Superior temporal gyrus (tissue), 1 donor: ENCODE measurements around the gene GADL1.

ENCODE experiments used
- DNase-seq: peaks from one replicate; pipeline ENCODE4 v3.0.0-alpha.2; 2016; ENCODE audit errors: extremely low spot score

GADL1 gene

DNA sequence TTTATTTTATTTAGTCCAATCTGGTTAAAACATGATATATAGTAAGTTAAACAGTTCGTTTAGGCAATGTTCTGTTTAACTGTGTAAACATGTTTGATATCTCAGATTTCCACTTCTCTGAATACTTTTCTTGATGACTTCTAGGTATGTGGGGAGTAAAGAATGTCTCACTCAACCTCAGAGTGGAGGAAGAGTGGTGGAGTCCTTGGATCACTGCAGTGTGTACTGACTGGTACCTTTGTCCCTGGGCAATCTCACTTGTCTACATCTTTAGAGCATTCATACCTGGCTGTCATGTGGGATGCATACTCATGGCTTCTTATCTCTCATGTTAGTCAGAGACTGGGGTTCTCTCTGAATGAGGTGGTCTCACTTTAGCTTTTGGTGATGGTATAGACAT is 15.6 kb downstream of the GADL1 start:
- no peak for DNase-seq

GRCh38 chr3:30875505-30875904 is 19.0 kb downstream of the GADL1 start:
- DNase-seq, result no peak

GRCh38 chr3:30873671-30874070 is 20.8 kb downstream of the GADL1 start:
- no peak for DNase-seq

DNA sequence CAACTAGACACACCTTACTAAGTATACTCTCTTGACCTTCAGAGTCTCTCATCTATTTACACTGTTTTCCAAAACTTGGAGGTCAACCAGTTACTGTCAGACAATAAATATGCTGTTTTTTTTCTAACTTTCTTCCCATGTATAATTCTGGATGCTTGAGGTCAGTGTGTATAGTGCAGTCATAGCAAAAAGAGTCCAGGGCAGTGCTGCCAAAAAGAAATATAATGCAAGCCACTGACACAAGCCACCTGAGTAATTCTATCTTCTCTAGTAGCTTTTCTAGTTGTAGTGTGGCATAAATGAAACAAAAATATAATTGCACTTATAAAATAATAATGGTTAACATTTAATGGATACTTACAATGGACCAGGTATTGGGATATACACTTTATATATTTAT is 21.6 kb downstream of the GADL1 start:
- DNase-seq, result no peak

DNA sequence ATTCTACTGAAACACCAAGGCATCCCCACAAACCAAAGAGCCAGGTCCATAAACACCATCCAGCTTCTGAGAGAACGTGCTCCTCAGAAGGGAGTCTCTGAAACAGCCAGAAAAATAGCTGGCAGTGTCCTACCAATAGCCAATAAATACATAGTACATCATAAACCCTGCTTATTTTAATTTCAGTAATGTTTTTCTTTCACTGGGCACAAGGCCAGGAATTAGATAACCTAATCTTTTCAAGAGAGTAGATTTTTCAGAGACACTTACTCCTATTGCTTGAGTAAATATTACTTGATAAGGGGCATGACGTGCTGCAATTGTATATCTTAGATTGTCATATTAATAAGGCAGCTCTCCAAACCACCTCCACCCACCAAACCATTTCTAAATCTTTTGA is 22.7 kb downstream of the GADL1 start:
- DNase-seq, result no peak

- no peak for DNase-seq
Observed at GRCh38 chr3:30864836-30865235, 29.6 kb downstream of the GADL1 start.

- no peak for DNase-seq
Observed at GRCh38 chr3:30864132-30864531, 30.3 kb downstream of the GADL1 start.

GRCh38 chr3:30862004-30862403 is 32.5 kb downstream of the GADL1 start:
- DNase-seq, result no peak

DNA sequence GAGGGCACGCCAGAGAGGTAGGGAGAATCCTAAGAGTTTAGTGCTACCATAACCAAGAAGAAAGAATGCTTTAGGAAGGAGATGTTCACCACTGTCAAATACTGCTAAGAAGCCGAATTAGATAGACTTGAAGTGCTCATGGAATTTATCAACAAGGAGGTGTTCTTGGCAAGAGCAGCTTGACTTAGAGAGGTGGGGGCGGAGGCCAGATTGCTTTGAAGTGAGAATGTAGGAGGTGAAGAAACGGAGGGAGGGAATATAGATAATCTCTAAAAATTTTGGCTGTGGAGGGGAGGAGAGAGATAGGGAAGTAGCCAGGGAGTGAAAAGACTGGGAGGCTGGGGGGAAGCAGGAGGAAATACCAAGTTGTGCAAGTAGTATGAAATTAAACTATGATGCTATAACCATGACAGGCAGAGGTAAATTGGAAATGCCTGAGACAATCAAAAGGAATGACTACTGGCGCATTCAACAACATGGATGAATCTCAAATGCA is 35.5 kb downstream of the GADL1 start:
- DNase-seq, result peak; percentile 26

- DNase-seq, result no peak
Observed at GRCh38 chr3:30855400-30856292, 38.8 kb downstream of the GADL1 start.

- DNase-seq, result no peak
Observed at GRCh38 chr3:30852833-30853232, 41.6 kb downstream of the GADL1 start.

DNA sequence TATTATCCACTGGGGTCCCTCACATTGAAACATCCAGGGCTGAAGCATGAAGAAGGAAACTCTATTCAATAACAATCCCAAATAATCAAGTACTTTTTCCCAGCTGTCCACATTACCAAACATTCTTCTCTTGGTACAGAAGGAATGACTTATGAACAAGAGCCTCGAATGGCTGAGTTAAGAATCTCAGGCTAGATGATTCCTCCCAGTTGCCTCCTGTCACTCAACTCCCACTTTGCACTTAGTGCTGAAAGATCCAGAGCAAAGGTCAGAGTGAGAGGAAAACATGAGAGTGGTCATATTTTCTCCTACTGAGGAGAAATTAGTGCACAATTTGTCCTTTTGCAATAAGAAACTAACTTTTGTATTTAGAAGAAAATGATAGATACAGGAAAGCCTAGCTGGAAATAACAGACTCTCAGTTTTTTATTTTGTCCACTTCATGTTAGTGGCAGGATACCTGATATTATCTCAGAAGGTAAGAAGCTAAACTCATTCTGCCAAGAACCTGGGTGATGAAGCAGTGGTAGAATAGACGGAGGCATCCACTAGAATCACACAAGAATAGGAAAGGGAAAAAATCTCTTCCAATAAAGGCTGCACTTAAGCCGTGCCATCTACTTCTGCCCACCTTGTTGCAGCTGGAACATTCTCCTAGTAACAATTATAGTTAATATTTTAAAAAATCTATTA is 46.2 kb downstream of the GADL1 start:
- DNase-seq, result no peak

GRCh38 chr3:30847592-30847991 is 46.9 kb downstream of the GADL1 start:
- no peak for DNase-seq

- no peak for DNase-seq
Observed at GRCh38 chr3:30845606-30846005, 48.9 kb downstream of the GADL1 start.

- peak; percentile 19 for DNase-seq
Observed at GRCh38 chr3:30843877-30844276, 50.6 kb downstream of the GADL1 start.

GRCh38 chr3:30836141-30836540 is 58.3 kb downstream of the GADL1 start:
- no peak for DNase-seq

DNA sequence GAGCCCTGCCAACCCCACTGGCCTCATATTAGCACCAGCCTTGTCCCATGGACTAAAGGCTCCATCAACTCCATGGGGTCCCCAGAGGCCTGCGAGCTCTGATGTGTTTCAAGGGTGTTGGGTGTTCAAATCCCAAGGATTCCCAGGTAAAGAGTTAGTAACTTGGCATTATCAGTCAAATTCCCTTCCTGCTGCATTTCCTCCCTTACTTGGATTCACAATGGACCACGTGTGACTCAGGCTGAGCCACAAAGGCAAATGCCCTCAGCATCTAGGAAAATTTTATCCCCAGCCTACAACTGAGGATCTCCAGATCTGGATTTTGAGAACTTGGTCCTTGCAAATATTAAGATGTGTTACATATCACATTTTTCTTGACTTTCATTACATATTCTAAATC is 58.8 kb downstream of the GADL1 start:
- DNase-seq, result no peak

DNA sequence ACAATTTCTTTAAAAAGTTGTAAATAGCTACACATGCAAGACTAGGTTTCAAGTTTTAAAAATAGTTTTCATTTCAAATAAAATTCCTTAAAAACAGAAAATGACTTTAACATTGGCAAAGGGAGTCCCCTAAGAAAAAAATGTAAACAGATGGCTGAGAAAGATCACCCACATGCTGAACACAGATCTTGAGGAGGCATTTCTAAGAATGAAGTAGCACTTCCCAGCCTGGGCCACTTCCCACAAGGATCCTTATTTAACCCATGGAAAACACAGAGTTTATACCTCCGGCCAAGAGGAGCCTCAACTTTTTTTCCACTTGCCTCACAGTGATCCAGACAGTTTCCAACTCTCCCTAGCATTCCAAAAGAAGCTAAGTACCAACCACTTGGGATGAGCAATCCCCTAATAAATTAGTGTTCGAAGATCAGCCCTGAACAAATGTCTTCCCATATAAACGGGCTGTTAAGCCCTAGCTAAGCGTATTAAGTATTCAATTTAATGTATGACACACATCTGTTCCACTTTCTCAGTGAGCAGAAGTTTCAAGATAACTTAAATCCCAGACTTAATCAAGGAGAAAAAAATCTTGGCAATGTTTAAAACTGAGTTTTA is 61.4 kb downstream of the GADL1 start:
- no peak for DNase-seq

GRCh38 chr3:30827080-30827479 is 67.4 kb downstream of the GADL1 start:
- no peak for DNase-seq

- no peak for DNase-seq
Observed at GRCh38 chr3:30826531-30826942, 67.9 kb downstream of the GADL1 start.

DNA sequence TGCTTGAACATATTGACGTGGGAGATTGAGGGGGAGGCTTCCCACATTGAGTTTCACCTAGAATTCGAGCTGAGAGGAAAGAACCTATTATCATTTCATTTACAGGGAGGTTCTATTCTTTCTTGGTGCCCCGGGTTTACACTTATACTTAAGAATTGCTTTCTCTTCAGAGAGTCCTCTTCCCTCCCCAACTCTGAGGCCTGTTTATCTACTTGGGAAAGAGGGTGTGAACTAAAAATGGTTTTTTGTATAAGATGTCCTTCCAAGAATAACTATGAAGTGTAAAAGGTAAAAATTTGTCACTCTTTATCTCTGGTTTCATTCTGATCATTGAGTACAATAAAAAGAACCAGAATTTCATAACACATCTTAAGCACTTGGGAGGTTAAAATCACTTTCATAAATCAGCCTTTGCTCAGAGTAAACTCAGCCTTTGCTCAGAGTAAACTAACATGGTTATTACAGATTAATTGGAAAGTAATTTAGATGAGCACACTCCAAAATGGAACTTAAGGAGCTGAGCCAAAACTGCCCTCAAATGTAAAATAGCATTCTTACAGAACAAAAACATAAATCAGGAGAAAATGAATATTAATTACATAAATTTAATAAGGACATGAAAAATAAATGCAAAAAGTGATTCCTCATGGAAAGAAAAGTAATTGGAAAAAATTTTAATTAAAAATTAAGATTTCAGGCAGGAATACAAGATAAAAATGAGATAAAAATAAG is 75.2 kb downstream of the GADL1 start:
- no peak for DNase-seq

DNA sequence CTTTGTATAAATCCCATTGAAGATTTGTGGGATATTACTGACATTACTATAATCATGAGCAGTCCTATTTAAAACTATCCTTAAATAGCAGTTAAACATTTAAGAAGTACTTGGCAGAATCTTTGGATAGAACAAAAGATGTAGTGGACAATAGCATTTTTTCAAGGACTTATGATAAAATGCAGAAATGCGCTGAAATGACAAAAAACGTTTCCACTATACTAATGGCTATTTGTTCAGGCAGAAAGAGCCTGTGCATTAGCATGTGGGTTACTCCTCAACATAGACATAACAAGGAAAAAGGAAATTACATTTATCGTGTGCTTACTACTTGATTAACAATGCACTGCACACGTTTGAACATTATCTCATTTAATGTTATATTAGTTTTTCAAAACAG is 80.7 kb downstream of the GADL1 start:
- no peak for DNase-seq
